Measurements from ENCODE around the gene TFDP1.

The TFDP1 gene

GRCh38 chr13:113655346-113656002, 70.9 kb downstream of the TFDP1 start:
- H4K8ac ChIP-seq (ENCODE audit: low read depth, low read length): no peak overlapping the region
- peak overlapping the region; percentile 70 for H3K9ac ChIP-seq (ENCODE audit: low read depth, low read length, poor library complexity)
- H2BK12ac ChIP-seq (ENCODE audit: low read length): no peak overlapping the region
- H3K14ac ChIP-seq (ENCODE audit: low read length): peak overlapping the region; percentile 56
- no peaks in the 10 kb centered on the region for H3K27me3 ChIP-seq (ENCODE audit: control insufficient read depth in 3 of 3, insufficient read depth in 3 of 3, low read depth in 1 of 3, low read length in 3 of 3)
- H3K9me3 ChIP-seq (replicated peaks in 1 of 2; ENCODE audit: control insufficient read depth in 2 of 2, insufficient read depth in 1 of 2, low read depth in 1 of 2, low read length in 2 of 2): no peaks in the 10 kb centered on the region
- no peak overlapping the region for H3K4me2 ChIP-seq (ENCODE audit: insufficient read depth, low read length, poor library complexity, severe bottlenecking)
- peak overlapping the region; percentile 87 for H3K18ac ChIP-seq (ENCODE audit: low read length)
- H2BK5ac ChIP-seq (ENCODE audit: low read length): no peak overlapping the region
- peaks cover 7 to 8% of the 10 kb centered on the region in 2 donors for H3K4me1 ChIP-seq (ENCODE audit: control insufficient read depth in 2 of 2, insufficient read depth in 1 of 2, low read depth in 1 of 2, low read length in 2 of 2)
- H3K23ac ChIP-seq (ENCODE audit: low read depth, low read length, poor library complexity): peak overlapping the region; percentile 73
- H2BK15ac ChIP-seq (ENCODE audit: low read length): peak overlapping the region; percentile 54
- no peak overlapping the region for H3K4me3 ChIP-seq (ENCODE audit: low read length in 2 of 2)
- H4K91ac ChIP-seq (ENCODE audit: low read depth, low read length, poor library complexity): no peak overlapping the region
- H3K4ac ChIP-seq (ENCODE audit: low read length): no peak overlapping the region
- peak overlapping the region; percentile 95 for H2AK5ac ChIP-seq (ENCODE audit: low read depth, low read length)
- no peak for DNase-seq (ENCODE audit: low spot score)
- no peaks in the 10 kb centered on the region for H3K79me1 ChIP-seq (ENCODE audit: low read depth, low read length)
- H3K36me3 ChIP-seq (replicated peaks in 1 of 2; ENCODE audit: control insufficient read depth in 2 of 2, insufficient read depth in 2 of 2, low read length in 2 of 2): no peaks in the 10 kb centered on the region
- no peak overlapping the region for H3K27ac ChIP-seq (replicated peaks; ENCODE audit: low read length)
- H2AFZ ChIP-seq (ENCODE audit: low read length): peak overlapping the region; percentile 65
- no CpG with 5 or more reads among the region's 15 CpGs for WGBS, 2 donors (ENCODE audit: extremely low coverage in 2 of 2, insufficient read length in 2 of 2, insufficient replicate concordance in 1 of 2)
- H2BK120ac ChIP-seq (ENCODE audit: low read depth, low read length): peak overlapping the region; percentile 41

GRCh38 chr13:113656003-113656588, 71.5 kb downstream of the TFDP1 start:
- WGBS, 2 donors (ENCODE audit: extremely low coverage in 2 of 2, insufficient read length in 2 of 2, insufficient replicate concordance in 1 of 2): no CpG with 5 or more reads among the region's 25 CpGs
- Histone ChIP-seq H3K27me3 (ENCODE audit: control insufficient read depth in 3 of 3, insufficient read depth in 3 of 3, low read depth in 1 of 3, low read length in 3 of 3) (no peaks in the 10 kb centered on the region), H3K27ac (replicated peaks; ENCODE audit: low read length) (no peak overlapping the region), H3K14ac (ENCODE audit: low read length) (peak overlapping the region; percentile 75), H3K4me3 (ENCODE audit: low read length in 2 of 2) (no peak overlapping the region), H2BK5ac (ENCODE audit: low read length) (no peak overlapping the region), H4K8ac (ENCODE audit: low read depth, low read length) (no peak overlapping the region), H3K9ac (ENCODE audit: low read depth, low read length, poor library complexity) (peak overlapping the region; percentile 24), H2BK15ac (ENCODE audit: low read length) (peak overlapping the region; percentile 54), H3K23ac (ENCODE audit: low read depth, low read length, poor library complexity) (peak overlapping the region; percentile 11), H3K4ac (ENCODE audit: low read length) (peak overlapping the region; percentile 66), H2AFZ (ENCODE audit: low read length) (peak overlapping the region; percentile 65), H3K79me1 (ENCODE audit: low read depth, low read length) (no peaks in the 10 kb centered on the region), H2BK120ac (ENCODE audit: low read depth, low read length) (no peak overlapping the region), H3K9me3 (replicated peaks in 1 of 2; ENCODE audit: control insufficient read depth in 2 of 2, insufficient read depth in 1 of 2, low read depth in 1 of 2, low read length in 2 of 2) (no peaks in the 10 kb centered on the region), H3K4me1 (ENCODE audit: control insufficient read depth in 2 of 2, insufficient read depth in 1 of 2, low read depth in 1 of 2, low read length in 2 of 2) (peaks cover 7 to 8% of the 10 kb centered on the region in 2 donors), H3K18ac (ENCODE audit: low read length) (peak overlapping the region; percentile 87), H4K91ac (ENCODE audit: low read depth, low read length, poor library complexity) (no peak overlapping the region), H3K36me3 (replicated peaks in 1 of 2; ENCODE audit: control insufficient read depth in 2 of 2, insufficient read depth in 2 of 2, low read length in 2 of 2) (no peaks in the 10 kb centered on the region), H2BK12ac (ENCODE audit: low read length) (peak overlapping the region; percentile 22), H2AK5ac (ENCODE audit: low read depth, low read length) (peak overlapping the region; percentile 95), H3K4me2 (ENCODE audit: insufficient read depth, low read length, poor library complexity, severe bottlenecking) (no peak overlapping the region)
- DNase-seq (ENCODE audit: low spot score): no peak

- H2AK5ac ChIP-seq (ENCODE audit: low read depth, low read length): peak overlapping the region; percentile 95
- H3K4ac ChIP-seq (ENCODE audit: low read length): peak overlapping the region; percentile 76
- WGBS, 2 donors (ENCODE audit: extremely low coverage in 2 of 2, insufficient read length in 2 of 2, insufficient replicate concordance in 1 of 2): no CpG with 5 or more reads among the region's 42 CpGs
- no peak overlapping the region for H2BK15ac ChIP-seq (ENCODE audit: low read length)
- no peaks in the 10 kb centered on the region for H3K27me3 ChIP-seq (ENCODE audit: control insufficient read depth in 3 of 3, insufficient read depth in 3 of 3, low read depth in 1 of 3, low read length in 3 of 3)
- no peak for DNase-seq (ENCODE audit: low spot score)
- no peaks in the 10 kb centered on the region for H3K79me1 ChIP-seq (ENCODE audit: low read depth, low read length)
- no peak overlapping the region for H3K4me3 ChIP-seq (ENCODE audit: low read length in 2 of 2)
- no peak overlapping the region for H2BK12ac ChIP-seq (ENCODE audit: low read length)
- no peak overlapping the region for H3K27ac ChIP-seq (replicated peaks; ENCODE audit: low read length)
- H3K4me2 ChIP-seq (ENCODE audit: insufficient read depth, low read length, poor library complexity, severe bottlenecking): no peak overlapping the region
- no peaks in the 10 kb centered on the region for H3K9me3 ChIP-seq (replicated peaks in 1 of 2; ENCODE audit: control insufficient read depth in 2 of 2, insufficient read depth in 1 of 2, low read depth in 1 of 2, low read length in 2 of 2)
- peak overlapping the region; percentile 16 for H2BK5ac ChIP-seq (ENCODE audit: low read length)
- H3K18ac ChIP-seq (ENCODE audit: low read length): peak overlapping the region; percentile 71
- no peak overlapping the region for H3K14ac ChIP-seq (ENCODE audit: low read length)
- H3K9ac ChIP-seq (ENCODE audit: low read depth, low read length, poor library complexity): no peak overlapping the region
- no peak overlapping the region for H2AFZ ChIP-seq (ENCODE audit: low read length)
- H3K4me1 ChIP-seq (ENCODE audit: control insufficient read depth in 2 of 2, insufficient read depth in 1 of 2, low read depth in 1 of 2, low read length in 2 of 2): peaks cover 7 to 8% of the 10 kb centered on the region in 2 donors
- H3K36me3 ChIP-seq (replicated peaks in 1 of 2; ENCODE audit: control insufficient read depth in 2 of 2, insufficient read depth in 2 of 2, low read length in 2 of 2): no peaks in the 10 kb centered on the region
- no peak overlapping the region for H4K8ac ChIP-seq (ENCODE audit: low read depth, low read length)
- no peak overlapping the region for H3K23ac ChIP-seq (ENCODE audit: low read depth, low read length, poor library complexity)
- H2BK120ac ChIP-seq (ENCODE audit: low read depth, low read length): no peak overlapping the region
- no peak overlapping the region for H4K91ac ChIP-seq (ENCODE audit: low read depth, low read length, poor library complexity)
These were observed 72.5 kb downstream of the TFDP1 start for GRCh38 chr13:113656831-113657671.

Measured in neuronal stem cell (in vitro differentiated cells).